ENCODE results near the gene DDX11.
A peak's percentile ranks its signal among the peaks of the same experiment; 100 is the strongest.
"Not testable (repeated sequence)": the region's sequence is repeated elsewhere in the genome, so short reads cannot be mapped to it uniquely, and the experiment has no call there.

DDX11 gene

DNA sequence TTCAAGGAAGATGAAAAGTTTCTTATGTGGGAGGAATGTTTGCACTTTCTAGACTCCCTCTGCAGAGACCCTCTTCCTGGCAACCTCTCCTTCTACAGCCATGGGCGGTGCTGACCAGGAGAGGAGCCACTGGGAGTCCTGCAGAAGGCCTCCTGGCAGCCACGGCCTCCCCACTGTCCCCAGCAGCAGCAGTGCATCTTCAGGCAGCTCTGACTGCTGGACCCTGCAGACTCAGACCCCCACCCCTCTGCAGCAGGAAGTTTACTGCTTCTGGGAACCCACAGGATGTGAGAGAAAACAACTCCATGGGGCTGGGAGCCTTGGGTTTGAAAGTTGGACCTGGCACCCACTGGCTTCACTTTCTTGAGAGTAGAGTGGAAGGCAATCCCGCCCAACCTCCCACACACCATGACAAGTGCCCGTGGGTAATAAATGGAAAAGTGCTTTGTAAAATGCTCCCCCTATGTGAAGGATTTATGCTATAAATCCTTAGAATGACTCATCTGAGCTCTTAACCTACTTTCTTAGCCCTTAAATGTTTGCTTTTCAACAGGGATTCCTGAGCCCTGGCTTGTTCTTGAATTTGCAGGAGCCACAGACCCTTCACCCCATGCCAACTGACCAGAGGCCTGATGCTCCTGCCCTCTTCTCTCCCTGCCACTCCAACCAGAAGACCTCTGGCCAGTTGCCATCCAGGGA, 37.5 kb upstream of the DDX11 start:
- Histone ChIP-seq H3K27ac (no peak overlapping the region), H3K4me3 (no peak overlapping the region), H3K4me2 (0 out of 2 replicates have a peak overlapping the region, but pooled peaks have one; percentile 3), H3K9me3 (no peaks in the 10 kb centered on the region), H3K27me3 (no peaks in the 10 kb centered on the region), H4K20me1 (no peaks in the 10 kb centered on the region), H3K36me3 (no peaks in the 10 kb centered on the region), H3K9ac (no peak overlapping the region), H3K4me1 (peaks cover 10% of the 10 kb centered on the region)
- TF ChIP-seq Cebpa-rat (IDR thresholded peaks at IDR 0.05) = no peak

DNA sequence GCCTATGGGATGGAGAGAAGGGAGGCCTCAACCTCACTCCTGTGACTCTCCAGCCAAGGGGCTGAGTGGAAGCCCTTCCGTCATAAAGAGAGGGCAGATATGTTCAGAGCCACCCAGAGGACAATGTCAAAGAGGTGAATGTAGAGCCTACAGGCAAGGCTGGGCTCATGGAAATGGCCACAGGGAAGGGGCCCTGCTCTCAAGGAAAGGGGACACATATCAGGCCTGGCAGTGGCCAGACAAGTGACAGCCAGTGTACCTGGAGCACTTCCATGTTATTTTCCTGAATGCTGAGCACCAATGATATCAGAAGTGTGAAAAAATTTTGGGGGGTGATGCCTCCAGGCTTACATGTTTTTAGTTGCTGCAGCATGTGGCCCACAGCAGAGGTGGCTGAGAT, 36.6 kb upstream of the DDX11 start:
- Histone ChIP-seq H3K4me2 (no peak overlapping the region), H3K27ac (no peak overlapping the region), H3K4me3 (no peak overlapping the region), H4K20me1 (no peaks in the 10 kb centered on the region), H3K9me3 (no peaks in the 10 kb centered on the region), H3K27me3 (no peaks in the 10 kb centered on the region), H3K36me3 (no peaks in the 10 kb centered on the region), H3K9ac (no peak overlapping the region), H3K4me1 (peaks cover 19% of the 10 kb centered on the region)
- TF ChIP-seq Cebpa-rat (IDR thresholded peaks at IDR 0.05) = no peak

DNA sequence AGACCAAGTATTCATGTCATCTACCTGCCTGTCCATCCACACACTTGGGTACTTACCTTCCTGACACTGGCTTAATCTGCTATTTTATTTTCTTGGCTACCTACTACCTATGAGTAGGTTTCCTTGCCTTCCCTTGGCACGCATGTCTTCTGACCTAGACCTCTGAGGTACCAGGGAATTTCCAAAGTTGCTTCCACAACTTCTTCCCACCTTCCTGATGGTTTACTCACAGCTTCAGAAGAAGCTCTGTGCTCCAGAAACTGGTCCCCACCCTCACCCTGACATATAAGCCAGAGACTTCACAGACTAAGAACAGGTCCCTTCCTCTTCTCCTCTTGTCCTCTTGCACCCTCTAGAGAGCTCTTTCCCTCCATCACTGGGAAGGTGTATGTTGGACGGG, 35.7 kb upstream of the DDX11 start:
- Histone ChIP-seq H3K27ac (no peak overlapping the region), H3K9ac (no peak overlapping the region), H3K27me3 (no peaks in the 10 kb centered on the region), H3K36me3 (no peaks in the 10 kb centered on the region), H3K4me3 (no peak overlapping the region), H4K20me1 (no peaks in the 10 kb centered on the region), H3K4me2 (no peak overlapping the region), H3K4me1 (peaks cover 22% of the 10 kb centered on the region), H3K9me3 (no peaks in the 10 kb centered on the region)
- no peak for TF ChIP-seq Cebpa-rat (IDR thresholded peaks at IDR 0.05)

- H3K36me3 ChIP-seq = no peaks in the 10 kb centered on the region
- no peaks in the 10 kb centered on the region for H4K20me1 ChIP-seq
- H3K4me3 ChIP-seq = no peak overlapping the region
- no peak overlapping the region for H3K9ac ChIP-seq
- H3K27ac ChIP-seq = no peak overlapping the region
- peaks cover 18% of the 10 kb centered on the region for H3K4me1 ChIP-seq
- no peak for TF ChIP-seq Cebpa-rat (IDR thresholded peaks at IDR 0.05)
- peak overlapping the region; percentile 56 for H3K4me2 ChIP-seq
- H3K9me3 ChIP-seq = no peaks in the 10 kb centered on the region
- no peaks in the 10 kb centered on the region for H3K27me3 ChIP-seq
Observed at GRCh38 chr12:31041033-31041564, 32.6 kb upstream of the DDX11 start.

GRCh38 chr12:31050143-31050542, 23.5 kb upstream of the DDX11 start:
- not testable (repeated sequence) for H3K4me3 ChIP-seq, H3K4me2 ChIP-seq, H3K9me3 ChIP-seq, H3K36me3 ChIP-seq, H3K27me3 ChIP-seq, H3K9ac ChIP-seq, H4K20me1 ChIP-seq, H3K4me1 ChIP-seq, H3K27ac ChIP-seq

DNA sequence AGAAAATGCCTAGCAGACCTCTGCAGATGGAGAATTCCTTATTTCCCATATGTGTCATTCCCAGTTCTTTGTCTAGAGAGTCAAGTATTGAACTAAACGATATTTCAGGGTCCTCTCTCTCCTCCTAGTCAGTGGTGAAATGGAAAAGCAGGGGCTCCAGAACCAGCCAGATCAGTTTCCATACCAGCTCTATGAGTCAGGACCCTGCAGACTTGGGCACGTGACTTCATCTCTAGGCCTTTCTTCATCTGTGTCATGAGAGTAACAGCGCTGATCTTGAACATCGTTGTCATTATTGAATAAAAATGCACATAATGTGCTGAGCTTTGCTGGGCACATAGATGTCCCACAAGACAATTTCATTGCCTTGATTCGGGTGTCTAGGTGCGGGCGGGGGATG, 23.1 kb upstream of the DDX11 start:
- not testable (repeated sequence) for H3K4me3 ChIP-seq, H3K27ac ChIP-seq, H3K9me3 ChIP-seq, H4K20me1 ChIP-seq, H3K4me1 ChIP-seq, H3K27me3 ChIP-seq, H3K36me3 ChIP-seq, H3K4me2 ChIP-seq, H3K9ac ChIP-seq

GRCh38 chr12:31051692-31052091, 22.0 kb upstream of the DDX11 start:
- H3K4me1 ChIP-seq, H3K4me2 ChIP-seq, H3K9me3 ChIP-seq, H3K27ac ChIP-seq, H3K9ac ChIP-seq, H3K27me3 ChIP-seq, H3K4me3 ChIP-seq, H3K36me3 ChIP-seq, H4K20me1 ChIP-seq: not testable (repeated sequence)

DNA sequence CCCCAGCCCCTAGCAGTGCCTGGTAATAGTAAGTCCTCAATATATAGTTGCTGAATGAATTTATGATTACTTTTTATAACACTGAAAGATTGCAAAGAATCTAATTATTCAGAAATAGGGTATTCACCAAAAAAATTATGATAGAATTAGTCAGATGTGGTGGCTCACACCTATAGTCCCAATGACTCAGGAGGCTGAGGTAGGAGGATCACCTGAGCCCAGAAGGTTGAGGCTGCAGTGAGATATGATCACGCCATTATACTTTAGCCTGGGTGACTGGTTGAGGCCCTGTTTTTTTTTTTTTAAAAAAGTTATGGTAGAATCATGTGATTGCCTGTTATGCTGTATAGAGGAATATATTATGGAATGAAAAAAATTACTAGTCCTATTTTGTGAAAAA, 21.5 kb upstream of the DDX11 start:
- H3K9me3 ChIP-seq, H3K9ac ChIP-seq, H3K4me1 ChIP-seq, H3K27me3 ChIP-seq, H4K20me1 ChIP-seq, H3K4me2 ChIP-seq, H3K4me3 ChIP-seq, H3K27ac ChIP-seq, H3K36me3 ChIP-seq: not testable (repeated sequence)

DNA sequence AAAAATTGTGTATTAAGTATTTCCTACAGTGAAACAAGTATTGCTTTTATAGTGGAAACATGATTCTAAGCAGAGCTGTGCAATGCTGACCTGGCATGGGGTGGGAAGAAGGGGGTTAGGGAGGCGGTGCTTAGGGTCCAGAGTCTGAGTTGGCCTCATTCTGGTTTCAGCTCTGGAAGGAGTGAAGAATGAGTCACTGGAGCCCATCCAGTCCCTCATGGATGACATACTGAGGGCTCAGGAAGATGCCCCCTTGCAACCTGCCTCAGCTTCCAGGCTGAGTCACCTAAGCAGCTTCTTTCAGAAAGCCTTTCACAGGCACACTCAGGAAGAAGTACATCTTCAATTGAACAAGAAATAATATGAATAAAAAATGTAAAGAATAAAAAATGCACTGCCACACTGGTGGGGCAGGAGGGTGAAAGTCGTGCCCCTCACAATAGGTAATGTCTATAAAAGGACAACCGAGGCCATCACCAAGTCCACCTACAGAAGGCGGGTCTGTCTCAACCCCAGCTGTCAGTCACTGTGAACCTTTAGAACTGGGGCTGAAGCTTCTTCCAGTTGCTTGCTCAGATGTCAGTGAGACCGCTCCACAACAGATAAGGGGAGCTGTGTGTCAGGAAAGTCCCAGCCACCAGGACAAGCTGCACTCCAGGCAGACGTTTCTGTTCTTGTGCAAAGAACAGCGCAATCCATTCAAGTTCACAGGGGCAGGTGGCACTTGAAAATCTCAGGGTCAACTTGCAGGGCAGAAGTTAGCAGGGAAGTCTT, 20.8 kb upstream of the DDX11 start:
- not testable (repeated sequence) for H3K4me2 ChIP-seq, H3K36me3 ChIP-seq, H4K20me1 ChIP-seq, H3K27ac ChIP-seq, H3K4me3 ChIP-seq, H3K27me3 ChIP-seq, H3K9me3 ChIP-seq, H3K9ac ChIP-seq, H3K4me1 ChIP-seq

DNA sequence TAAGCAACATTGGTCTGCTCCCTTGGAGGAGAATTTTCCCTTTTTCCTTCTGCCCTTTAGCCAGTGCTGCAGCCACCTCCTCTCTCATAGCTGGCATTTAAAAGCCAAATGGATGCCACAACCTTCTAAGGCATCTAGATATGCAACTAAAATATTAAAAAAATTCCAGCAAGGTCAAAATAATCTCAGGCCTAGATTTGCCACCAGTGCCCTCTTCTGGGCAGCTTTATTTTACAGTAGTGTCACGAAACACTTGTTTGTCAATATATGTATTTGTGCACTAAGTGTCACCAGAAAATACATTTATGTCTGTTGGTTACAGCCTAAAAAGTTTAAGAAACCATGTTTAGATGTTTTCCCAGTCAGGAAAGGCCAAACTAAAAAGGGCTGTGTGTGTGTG, 19.7 kb upstream of the DDX11 start:
- H3K4me1 ChIP-seq, H3K36me3 ChIP-seq, H3K27ac ChIP-seq, H4K20me1 ChIP-seq, H3K27me3 ChIP-seq, H3K4me3 ChIP-seq, H3K4me2 ChIP-seq, H3K9me3 ChIP-seq, H3K9ac ChIP-seq: not testable (repeated sequence)

GRCh38 chr12:31057671-31058070, 16.0 kb upstream of the DDX11 start:
- Histone ChIP-seq H3K4me2 (no peak overlapping the region), H3K4me1 (no peaks in the 10 kb centered on the region), H4K20me1 (no peaks in the 10 kb centered on the region), H3K9me3 (no peaks in the 10 kb centered on the region), H3K9ac (no peak overlapping the region), H3K4me3 (no peak overlapping the region), H3K36me3 (no peaks in the 10 kb centered on the region), H3K27ac (no peak overlapping the region), H3K27me3 (no peaks in the 10 kb centered on the region)
- TF ChIP-seq Cebpa-rat (IDR thresholded peaks at IDR 0.05) = no peak

DNA sequence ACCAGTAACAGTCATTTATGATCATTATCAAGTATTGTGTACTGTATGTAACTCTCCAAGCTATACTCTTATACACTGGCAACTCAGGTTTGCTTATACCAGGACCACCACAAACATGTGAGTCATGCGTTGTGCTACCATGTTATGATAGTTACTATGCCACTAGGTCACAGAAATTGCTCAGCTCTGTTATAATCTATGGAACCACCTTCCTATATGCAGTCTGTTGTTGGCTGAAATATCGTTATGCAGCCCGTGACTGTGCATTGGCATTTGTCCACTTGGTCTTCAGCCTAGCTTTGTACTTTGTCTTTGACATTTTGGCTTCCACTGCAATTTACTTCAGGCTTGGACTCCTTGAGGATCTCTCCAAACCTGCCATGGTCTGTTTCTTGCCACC, 7.5 kb upstream of the DDX11 start:
- not testable (repeated sequence) for H3K4me1 ChIP-seq, H3K27ac ChIP-seq, H3K9me3 ChIP-seq, H3K9ac ChIP-seq, H3K4me3 ChIP-seq, H3K4me2 ChIP-seq, H4K20me1 ChIP-seq, H3K36me3 ChIP-seq, H3K27me3 ChIP-seq

DNA sequence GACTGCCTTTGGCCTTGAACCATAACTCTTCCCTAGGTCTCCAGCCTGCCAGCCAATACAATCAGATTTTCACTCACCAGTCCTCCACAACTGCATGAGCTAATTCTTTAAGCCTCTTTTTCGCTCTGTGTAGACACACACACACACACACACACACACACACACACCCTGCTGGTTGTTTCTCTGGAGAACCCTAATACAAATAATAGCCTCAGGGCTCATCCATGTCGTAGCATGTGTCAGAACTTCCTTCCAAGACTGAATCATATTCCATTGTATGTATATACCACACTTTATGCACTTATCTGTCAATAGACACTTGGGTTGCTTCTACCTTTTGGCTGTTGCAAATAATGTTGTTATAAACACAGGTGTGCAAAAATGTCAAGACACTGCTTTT, 6.0 kb upstream of the DDX11 start:
- H4K20me1 ChIP-seq, H3K4me3 ChIP-seq, H3K4me2 ChIP-seq, H3K4me1 ChIP-seq, H3K9ac ChIP-seq, H3K27ac ChIP-seq, H3K36me3 ChIP-seq: not testable (repeated sequence)
- peaks cover 13% of the 10 kb centered on the region for H3K27me3 ChIP-seq
- peaks cover 12% of the 10 kb centered on the region for H3K9me3 ChIP-seq

- H3K4me1 ChIP-seq = peaks cover 17% of the 10 kb centered on the region
- H3K27ac ChIP-seq, H3K4me2 ChIP-seq, H3K36me3 ChIP-seq, H3K4me3 ChIP-seq, H3K9ac ChIP-seq, H4K20me1 ChIP-seq: not testable (repeated sequence)
- H3K27me3 ChIP-seq = peaks cover 13% of the 10 kb centered on the region
- peaks cover 12% of the 10 kb centered on the region for H3K9me3 ChIP-seq
Observed at GRCh38 chr12:31070971-31071740, 2.5 kb upstream of the DDX11 start.

All from BLaER1 (cell line).